ENCODE results near the gene PCDHGC3. TPM values are rescaled to one million over a fixed set of nuclear protein-coding genes. Genes with fewer than 3 reads are reported as not detected.

The PCDHGC3 gene
- total and polyA plus RNA-seq, 4 donors, result 3.7 to 11.0 (median 6.2) TPM

DNA sequence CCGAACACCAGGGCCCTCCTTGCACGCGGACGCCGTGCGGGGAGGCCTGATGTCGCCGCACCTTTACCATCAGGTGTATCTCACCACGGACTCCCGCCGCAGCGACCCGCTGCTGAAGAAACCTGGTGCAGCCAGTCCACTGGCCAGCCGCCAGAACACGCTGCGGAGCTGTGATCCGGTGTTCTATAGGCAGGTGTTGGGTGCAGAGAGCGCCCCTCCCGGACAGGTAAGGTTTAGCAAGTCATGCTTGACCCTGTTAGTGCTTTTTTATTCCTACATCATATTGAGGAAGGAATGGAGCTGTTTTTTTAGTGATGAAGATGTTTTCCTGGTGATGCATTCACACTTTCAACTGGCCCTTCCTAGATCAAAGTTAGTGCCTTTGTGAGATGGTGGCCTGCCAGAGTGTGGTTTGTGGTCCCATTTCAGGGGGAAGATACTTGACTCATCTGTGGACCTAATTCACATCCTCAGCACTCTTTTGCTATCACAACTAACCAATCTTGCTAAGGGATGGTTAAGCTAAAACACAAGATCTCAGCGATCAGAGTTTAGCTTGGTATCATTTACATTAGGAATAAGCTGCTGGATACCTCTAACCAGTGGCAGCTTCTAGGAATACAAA, 2.7 kb downstream of the PCDHGC3 start:
- peaks cover 0 to 1% (median 0%) of the 10 kb centered on the region in 4 donors for H3K27me3 ChIP-seq (ENCODE audit: control insufficient read depth in 4 of 4, insufficient read depth in 4 of 4, low read length in 3 of 4)

More for the DNA sequence above, 2.7 kb downstream of the PCDHGC3 start:
- Histone ChIP-seq H3K9ac (ENCODE audit: low read depth in 1 of 2, low read length in 2 of 2) (no peak overlapping the region), H3K4me3 (ENCODE audit: low read depth in 1 of 3, low read length in 3 of 3) (peak overlapping the region in 1 of 3 donors; percentile 12), H3K36me3 (ENCODE audit: control insufficient read depth in 4 of 4, insufficient read depth in 3 of 4, low read depth in 1 of 4, low read length in 3 of 4) (peaks cover 0 to 1% (median 0%) of the 10 kb centered on the region in 4 donors), H3K9me3 (ENCODE audit: control insufficient read depth in 4 of 4, low read length in 3 of 4) (no peaks in the 10 kb centered on the region), H3K27ac (ENCODE audit: low read depth in 1 of 2, low read length in 2 of 2) (no peak overlapping the region), H3K4me1 (ENCODE audit: control insufficient read depth in 4 of 4, insufficient read depth in 4 of 4, low read length in 3 of 4) (peaks cover 0 to 31% (median 14%) of the 10 kb centered on the region in 4 donors)
- no peak for DNase-seq (ENCODE audit: low spot score)
- WGBS, result 27% methylated on average over 20 of the region's 20 CpGs
- TF ChIP-seq YY1 (IDR thresholded peaks at IDR 0.05), result no peak
- TF ChIP-seq NR2F2 (IDR thresholded peaks at IDR 0.05), result no peak
- no peak for TF ChIP-seq HNF4G (IDR thresholded peaks at IDR 0.05)
- TF ChIP-seq JUND (IDR thresholded peaks at IDR 0.05), result no peak
- TF ChIP-seq, protein P1, sequence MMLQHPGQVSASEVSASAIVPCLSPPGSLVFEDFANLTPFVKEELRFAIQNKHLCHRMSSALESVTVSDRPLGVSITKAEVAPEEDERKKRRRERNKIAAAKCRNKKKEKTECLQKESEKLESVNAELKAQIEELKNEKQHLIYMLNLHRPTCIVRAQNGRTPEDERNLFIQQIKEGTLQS (IDR thresholded peaks at IDR 0.05), result no peak
- TF ChIP-seq SP1 (IDR thresholded peaks at IDR 0.05), result no peak
- no peak for TF ChIP-seq RXRA (IDR thresholded peaks at IDR 0.05)
- TF ChIP-seq EGR1 (IDR thresholded peaks at IDR 0.05; ENCODE audit: low read depth in 2 of 2), result no peak
- TF ChIP-seq, protein P2, sequence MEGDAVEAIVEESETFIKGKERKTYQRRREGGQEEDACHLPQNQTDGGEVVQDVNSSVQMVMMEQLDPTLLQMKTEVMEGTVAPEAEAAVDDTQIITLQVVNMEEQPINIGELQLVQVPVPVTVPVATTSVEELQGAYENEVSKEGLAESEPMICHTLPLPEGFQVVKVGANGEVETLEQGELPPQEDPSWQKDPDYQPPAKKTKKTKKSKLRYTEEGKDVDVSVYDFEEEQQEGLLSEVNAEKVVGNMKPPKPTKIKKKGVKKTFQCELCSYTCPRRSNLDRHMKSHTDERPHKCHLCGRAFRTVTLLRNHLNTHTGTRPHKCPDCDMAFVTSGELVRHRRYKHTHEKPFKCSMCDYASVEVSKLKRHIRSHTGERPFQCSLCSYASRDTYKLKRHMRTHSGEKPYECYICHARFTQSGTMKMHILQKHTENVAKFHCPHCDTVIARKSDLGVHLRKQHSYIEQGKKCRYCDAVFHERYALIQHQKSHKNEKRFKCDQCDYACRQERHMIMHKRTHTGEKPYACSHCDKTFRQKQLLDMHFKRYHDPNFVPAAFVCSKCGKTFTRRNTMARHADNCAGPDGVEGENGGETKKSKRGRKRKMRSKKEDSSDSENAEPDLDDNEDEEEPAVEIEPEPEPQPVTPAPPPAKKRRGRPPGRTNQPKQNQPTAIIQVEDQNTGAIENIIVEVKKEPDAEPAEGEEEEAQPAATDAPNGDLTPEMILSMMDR (IDR thresholded peaks at IDR 0.05; ENCODE audit: low read depth, low read length, missing input control), result no peak
- TF ChIP-seq, protein P3, sequence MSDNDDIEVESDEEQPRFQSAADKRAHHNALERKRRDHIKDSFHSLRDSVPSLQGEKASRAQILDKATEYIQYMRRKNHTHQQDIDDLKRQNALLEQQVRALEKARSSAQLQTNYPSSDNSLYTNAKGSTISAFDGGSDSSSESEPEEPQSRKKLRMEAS (IDR thresholded peaks at IDR 0.05), result no peak
- TF ChIP-seq HNF4A (conservative IDR thresholded peaks at IDR 0.05), result no peak
- TF ChIP-seq, protein P4, sequence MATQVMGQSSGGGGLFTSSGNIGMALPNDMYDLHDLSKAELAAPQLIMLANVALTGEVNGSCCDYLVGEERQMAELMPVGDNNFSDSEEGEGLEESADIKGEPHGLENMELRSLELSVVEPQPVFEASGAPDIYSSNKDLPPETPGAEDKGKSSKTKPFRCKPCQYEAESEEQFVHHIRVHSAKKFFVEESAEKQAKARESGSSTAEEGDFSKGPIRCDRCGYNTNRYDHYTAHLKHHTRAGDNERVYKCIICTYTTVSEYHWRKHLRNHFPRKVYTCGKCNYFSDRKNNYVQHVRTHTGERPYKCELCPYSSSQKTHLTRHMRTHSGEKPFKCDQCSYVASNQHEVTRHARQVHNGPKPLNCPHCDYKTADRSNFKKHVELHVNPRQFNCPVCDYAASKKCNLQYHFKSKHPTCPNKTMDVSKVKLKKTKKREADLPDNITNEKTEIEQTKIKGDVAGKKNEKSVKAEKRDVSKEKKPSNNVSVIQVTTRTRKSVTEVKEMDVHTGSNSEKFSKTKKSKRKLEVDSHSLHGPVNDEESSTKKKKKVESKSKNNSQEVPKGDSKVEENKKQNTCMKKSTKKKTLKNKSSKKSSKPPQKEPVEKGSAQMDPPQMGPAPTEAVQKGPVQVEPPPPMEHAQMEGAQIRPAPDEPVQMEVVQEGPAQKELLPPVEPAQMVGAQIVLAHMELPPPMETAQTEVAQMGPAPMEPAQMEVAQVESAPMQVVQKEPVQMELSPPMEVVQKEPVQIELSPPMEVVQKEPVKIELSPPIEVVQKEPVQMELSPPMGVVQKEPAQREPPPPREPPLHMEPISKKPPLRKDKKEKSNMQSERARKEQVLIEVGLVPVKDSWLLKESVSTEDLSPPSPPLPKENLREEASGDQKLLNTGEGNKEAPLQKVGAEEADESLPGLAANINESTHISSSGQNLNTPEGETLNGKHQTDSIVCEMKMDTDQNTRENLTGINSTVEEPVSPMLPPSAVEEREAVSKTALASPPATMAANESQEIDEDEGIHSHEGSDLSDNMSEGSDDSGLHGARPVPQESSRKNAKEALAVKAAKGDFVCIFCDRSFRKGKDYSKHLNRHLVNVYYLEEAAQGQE (IDR thresholded peaks at IDR 0.05), result no peak
- TF ChIP-seq, protein P5, sequence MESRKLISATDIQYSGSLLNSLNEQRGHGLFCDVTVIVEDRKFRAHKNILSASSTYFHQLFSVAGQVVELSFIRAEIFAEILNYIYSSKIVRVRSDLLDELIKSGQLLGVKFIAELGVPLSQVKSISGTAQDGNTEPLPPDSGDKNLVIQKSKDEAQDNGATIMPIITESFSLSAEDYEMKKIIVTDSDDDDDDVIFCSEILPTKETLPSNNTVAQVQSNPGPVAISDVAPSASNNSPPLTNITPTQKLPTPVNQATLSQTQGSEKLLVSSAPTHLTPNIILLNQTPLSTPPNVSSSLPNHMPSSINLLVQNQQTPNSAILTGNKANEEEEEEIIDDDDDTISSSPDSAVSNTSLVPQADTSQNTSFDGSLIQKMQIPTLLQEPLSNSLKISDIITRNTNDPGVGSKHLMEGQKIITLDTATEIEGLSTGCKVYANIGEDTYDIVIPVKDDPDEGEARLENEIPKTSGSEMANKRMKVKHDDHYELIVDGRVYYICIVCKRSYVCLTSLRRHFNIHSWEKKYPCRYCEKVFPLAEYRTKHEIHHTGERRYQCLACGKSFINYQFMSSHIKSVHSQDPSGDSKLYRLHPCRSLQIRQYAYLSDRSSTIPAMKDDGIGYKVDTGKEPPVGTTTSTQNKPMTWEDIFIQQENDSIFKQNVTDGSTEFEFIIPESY (IDR thresholded peaks at IDR 0.05), result no peak
- TF ChIP-seq FOXA1 (IDR thresholded peaks at IDR 0.05), result no peak

Measured in liver (tissue), 9 donors.